ENCODE data around the gene CCDC175.
A peak's percentile ranks its signal among the peaks of the same experiment; 100 is the strongest.

The CCDC175 gene

DNA sequence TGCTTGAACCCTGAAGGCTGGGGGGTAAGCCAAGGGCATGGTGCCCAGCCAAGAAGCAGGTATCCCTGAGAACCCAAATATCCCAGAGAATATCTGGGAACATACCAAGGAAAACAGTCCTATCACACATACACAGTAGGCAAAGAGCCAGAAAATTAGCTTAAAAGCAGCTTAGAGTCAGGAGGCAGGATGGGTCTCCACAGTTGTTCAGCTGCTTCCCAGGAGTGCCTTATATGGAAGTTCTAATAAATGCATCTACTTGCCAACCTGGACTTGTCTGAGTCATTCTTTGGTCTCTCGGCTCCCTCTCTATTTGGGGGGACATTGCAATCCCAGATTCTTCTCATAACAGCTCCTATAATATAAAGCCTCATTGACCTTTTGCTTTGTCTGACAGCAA, 102.4 kb downstream of the CCDC175 start:
- no peaks in the 10 kb centered on the region for H4K20me1 ChIP-seq (ENCODE audit: insufficient read depth, low read length)
- no peaks in the 10 kb centered on the region for H3K9me2 ChIP-seq (ENCODE audit: low read depth, low read length)
- peaks cover 39% of the 10 kb centered on the region; the same call in 1 of the 2 replicates for H3K36me3 ChIP-seq (ENCODE audit: insufficient read depth, low read length)
- no peaks in the 10 kb centered on the region for H3K27me3 ChIP-seq (ENCODE audit: insufficient read depth, low read length)
- H2AFZ ChIP-seq (ENCODE audit: low read length): no peak overlapping the region
- no peaks in the 10 kb centered on the region for H3F3A ChIP-seq (ENCODE audit: insufficient read depth, low read length)
- H3K9me3 ChIP-seq (ENCODE audit: low read length): no peaks in the 10 kb centered on the region
- TF ChIP-seq EZH2 (IDR thresholded peaks at IDR 0.05; ENCODE audit: borderline replicate concordance, low read length): no peak
- TF ChIP-seq, protein P1, sequence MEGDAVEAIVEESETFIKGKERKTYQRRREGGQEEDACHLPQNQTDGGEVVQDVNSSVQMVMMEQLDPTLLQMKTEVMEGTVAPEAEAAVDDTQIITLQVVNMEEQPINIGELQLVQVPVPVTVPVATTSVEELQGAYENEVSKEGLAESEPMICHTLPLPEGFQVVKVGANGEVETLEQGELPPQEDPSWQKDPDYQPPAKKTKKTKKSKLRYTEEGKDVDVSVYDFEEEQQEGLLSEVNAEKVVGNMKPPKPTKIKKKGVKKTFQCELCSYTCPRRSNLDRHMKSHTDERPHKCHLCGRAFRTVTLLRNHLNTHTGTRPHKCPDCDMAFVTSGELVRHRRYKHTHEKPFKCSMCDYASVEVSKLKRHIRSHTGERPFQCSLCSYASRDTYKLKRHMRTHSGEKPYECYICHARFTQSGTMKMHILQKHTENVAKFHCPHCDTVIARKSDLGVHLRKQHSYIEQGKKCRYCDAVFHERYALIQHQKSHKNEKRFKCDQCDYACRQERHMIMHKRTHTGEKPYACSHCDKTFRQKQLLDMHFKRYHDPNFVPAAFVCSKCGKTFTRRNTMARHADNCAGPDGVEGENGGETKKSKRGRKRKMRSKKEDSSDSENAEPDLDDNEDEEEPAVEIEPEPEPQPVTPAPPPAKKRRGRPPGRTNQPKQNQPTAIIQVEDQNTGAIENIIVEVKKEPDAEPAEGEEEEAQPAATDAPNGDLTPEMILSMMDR (IDR thresholded peaks at IDR 0.05; ENCODE audit: low read length): no peak
- H3K4me2 ChIP-seq (ENCODE audit: low read length): no peak overlapping the region
- no peak overlapping the region for H3K9ac ChIP-seq (ENCODE audit: low read length)
- no peak overlapping the region for H3K27ac ChIP-seq (ENCODE audit: low read depth, low read length, poor library complexity, severe bottlenecking)
- H3K79me2 ChIP-seq (ENCODE audit: insufficient read depth, low read length): no peaks in the 10 kb centered on the region
- no peak overlapping the region for H3K4me3 ChIP-seq (ENCODE audit: low read depth, low read length, poor library complexity, severe bottlenecking)
- H3K4me1 ChIP-seq (ENCODE audit: insufficient read depth, low read length, severe bottlenecking): no peaks in the 10 kb centered on the region

DNA sequence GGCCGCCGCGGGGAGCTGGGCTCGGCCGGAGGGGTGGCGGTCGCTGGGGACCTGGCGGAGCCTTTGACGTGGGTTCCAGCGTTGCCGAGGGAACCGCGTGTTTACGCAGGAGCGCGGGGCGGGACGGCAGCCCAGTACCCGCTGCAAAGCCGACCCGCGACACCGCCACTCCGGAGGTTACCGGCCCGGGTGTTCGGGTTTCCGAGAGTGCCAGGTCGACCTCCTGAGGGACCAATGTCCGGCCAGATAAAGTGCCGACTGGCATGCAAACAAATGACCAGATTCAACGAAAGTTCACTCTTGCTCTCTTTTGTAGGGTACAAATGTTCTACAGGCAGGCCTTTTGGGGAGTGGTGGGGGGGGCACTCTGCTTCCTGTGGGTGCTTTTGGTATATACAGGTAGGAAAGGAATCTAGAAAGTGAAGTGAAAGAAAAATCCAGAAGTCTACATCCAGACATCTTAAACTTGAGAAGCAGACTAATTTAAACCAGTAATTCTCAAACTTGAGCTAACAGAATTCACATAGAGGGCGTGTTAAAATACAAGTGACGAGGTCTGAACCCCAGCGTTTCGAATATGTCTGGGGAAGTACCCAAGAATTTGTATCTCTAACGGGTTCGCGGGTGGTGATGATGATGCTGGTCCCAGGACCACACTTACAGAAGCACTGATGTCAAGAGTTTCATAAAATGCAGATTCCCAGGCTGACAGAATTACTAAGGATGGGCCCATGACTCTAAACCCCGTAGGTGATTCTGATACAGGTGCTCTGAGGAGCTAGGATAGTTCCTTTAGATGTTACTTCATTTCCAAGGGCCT, 111.1 kb downstream of the CCDC175 start, which contains the start of gene GPR135:
GPR135 (minus strand) TSS at position 65 of the 820 bp plus-strand sequence. CDS start 154 bp downstream, outside the sequence.
- H3K9ac ChIP-seq (ENCODE audit: low read length): peak within 1 kb of the TSS; percentile 48; the same call in 1 of the 2 replicates
- H4K20me1 ChIP-seq (ENCODE audit: insufficient read depth, low read length): no peaks in the 10 kb centered on the region
- H3K4me3 ChIP-seq (ENCODE audit: low read depth, low read length, poor library complexity, severe bottlenecking): peak within 1 kb of the TSS; percentile 66
- H3K4me2 ChIP-seq (ENCODE audit: low read length): peak within 1 kb of the TSS; percentile 90
- peaks cover 8% of the 10 kb centered on the region; the same call in 1 of the 2 replicates for H3K36me3 ChIP-seq (ENCODE audit: insufficient read depth, low read length)
- H3K27ac ChIP-seq (ENCODE audit: low read depth, low read length, poor library complexity, severe bottlenecking): no peak within 1 kb of the TSS
- H3K4me1 ChIP-seq (ENCODE audit: insufficient read depth, low read length, severe bottlenecking): peaks cover 10% of the 10 kb centered on the region
- no peaks in the 10 kb centered on the region for H3K79me2 ChIP-seq (ENCODE audit: insufficient read depth, low read length)
- no peak within 1 kb of the TSS for H2AFZ ChIP-seq (ENCODE audit: low read length)
- H3F3A ChIP-seq (ENCODE audit: insufficient read depth, low read length): no peaks in the 10 kb centered on the region
- 0 out of 2 replicates have a peak, but pooled peaks cover 3% of the 10 kb centered on the region for H3K27me3 ChIP-seq (ENCODE audit: insufficient read depth, low read length)
- H3K9me2 ChIP-seq (ENCODE audit: low read depth, low read length): no peaks in the 10 kb centered on the region
- TF ChIP-seq, protein P1 (IDR thresholded peaks at IDR 0.05; ENCODE audit: low read length): no peak
- no peak for TF ChIP-seq EZH2 (IDR thresholded peaks at IDR 0.05; ENCODE audit: borderline replicate concordance, low read length)
- H3K9me3 ChIP-seq (ENCODE audit: low read length): no peaks in the 10 kb centered on the region

DNA sequence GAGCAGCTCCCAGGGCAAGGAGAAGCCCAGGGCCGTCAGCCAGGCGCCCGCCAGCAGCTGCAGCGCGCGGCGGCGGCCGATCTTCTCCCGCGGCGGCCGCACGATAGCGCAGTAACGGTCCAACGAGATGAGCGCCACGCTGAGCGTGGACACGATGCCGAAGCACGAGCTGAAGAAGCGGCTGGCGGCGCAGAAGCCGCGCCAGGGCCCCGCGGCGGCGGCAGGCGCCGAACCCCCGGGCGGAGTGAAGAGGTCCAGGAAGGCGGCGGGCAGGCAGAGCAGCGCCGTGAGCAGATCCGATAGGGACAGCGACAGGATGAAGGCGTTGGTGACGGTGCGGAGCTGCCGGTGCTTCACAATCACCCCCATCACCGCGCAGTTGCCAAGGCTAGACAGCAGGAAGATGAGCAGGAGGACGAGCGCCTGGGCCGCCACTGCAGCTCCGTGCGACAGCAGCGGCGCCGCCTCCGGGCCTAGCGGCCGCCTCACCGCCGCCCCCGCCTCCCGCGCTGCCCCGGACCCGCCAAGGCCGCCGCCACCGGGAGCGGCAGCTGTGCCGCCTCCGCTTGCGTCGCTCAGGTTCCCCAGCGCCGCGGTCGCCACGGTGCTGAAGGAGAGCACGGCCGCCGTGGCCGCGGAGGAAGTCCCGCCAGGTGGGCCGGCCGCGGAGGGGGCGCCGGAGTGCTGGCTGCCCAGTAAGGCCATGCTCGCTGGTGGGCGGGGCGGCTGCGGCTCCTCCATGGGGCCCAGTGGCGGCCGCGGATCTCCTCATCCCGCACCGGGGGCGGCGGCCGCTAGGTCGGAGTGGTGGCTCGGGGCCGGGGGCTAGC, 111.9 kb downstream of the CCDC175 start:
- 0 out of 2 replicates have a peak, but pooled peaks cover 3% of the 10 kb centered on the region for H3K27me3 ChIP-seq (ENCODE audit: insufficient read depth, low read length)
- H3K4me1 ChIP-seq (ENCODE audit: insufficient read depth, low read length, severe bottlenecking): peaks cover 10% of the 10 kb centered on the region
- no peak overlapping the region for H3K27ac ChIP-seq (ENCODE audit: low read depth, low read length, poor library complexity, severe bottlenecking)
- H3K9ac ChIP-seq (ENCODE audit: low read length): peak overlapping the region; percentile 48; the same call in 1 of the 2 replicates
- no peaks in the 10 kb centered on the region for H3F3A ChIP-seq (ENCODE audit: insufficient read depth, low read length)
- peak overlapping the region; percentile 66 for H3K4me3 ChIP-seq (ENCODE audit: low read depth, low read length, poor library complexity, severe bottlenecking)
- peak overlapping the region; percentile 90 for H3K4me2 ChIP-seq (ENCODE audit: low read length)
- H4K20me1 ChIP-seq (ENCODE audit: insufficient read depth, low read length): no peaks in the 10 kb centered on the region
- H2AFZ ChIP-seq (ENCODE audit: low read length): no peak overlapping the region
- H3K9me3 ChIP-seq (ENCODE audit: low read length): no peaks in the 10 kb centered on the region
- H3K79me2 ChIP-seq (ENCODE audit: insufficient read depth, low read length): no peaks in the 10 kb centered on the region
- no peak for TF ChIP-seq EZH2 (IDR thresholded peaks at IDR 0.05; ENCODE audit: borderline replicate concordance, low read length)
- TF ChIP-seq, protein P1 (IDR thresholded peaks at IDR 0.05; ENCODE audit: low read length): no peak
- no peaks in the 10 kb centered on the region for H3K9me2 ChIP-seq (ENCODE audit: low read depth, low read length)
- peaks cover 8% of the 10 kb centered on the region; the same call in 1 of the 2 replicates for H3K36me3 ChIP-seq (ENCODE audit: insufficient read depth, low read length)
